Trophoblast cell (in vitro differentiated cells and primary cell): ENCODE results near the gene ZNF831.

Source experiments
- DNase-seq, 2 donors: peaks; one replicate each; pipeline ENCODE4 v3.0.0-alpha.2; 2016
- H2AFZ ChIP-seq: 2 replicates; pipeline ENCODE4 v1.6.1; 2013; ENCODE audit warnings: low read length, moderate library complexity, mild to moderate bottlenecking; ENCODE audit not compliant: insufficient read depth, poor library complexity
- H2AK5ac ChIP-seq: 2 replicates; pipeline ENCODE4 v1.6.1; 2013; ENCODE audit warnings: mild to moderate bottlenecking, low read length
- H2BK120ac ChIP-seq: 2 replicates; pipeline ENCODE4 v1.6.1; 2013; ENCODE audit warnings: low read length, mild to moderate bottlenecking, moderate library complexity; ENCODE audit not compliant: insufficient read depth, poor library complexity
- H2BK12ac ChIP-seq: 2 replicates; pipeline ENCODE4 v1.6.1; 2013; ENCODE audit warnings: mild to moderate bottlenecking, low read length, moderate library complexity
- H2BK5ac ChIP-seq: 2 replicates; pipeline ENCODE4 v1.6.1; 2013; ENCODE audit warnings: low read length, low read depth, moderate library complexity, mild to moderate bottlenecking; ENCODE audit not compliant: poor library complexity
- H3K14ac ChIP-seq: 2 replicates; pipeline ENCODE4 v1.6.1; 2013; ENCODE audit warnings: mild to moderate bottlenecking, low read length
- H3K18ac ChIP-seq: 2 replicates; pipeline ENCODE4 v1.6.1; 2013; ENCODE audit warnings: mild to moderate bottlenecking, low read length
- H3K23ac ChIP-seq: 2 replicates; pipeline ENCODE4 v1.6.1; 2013; ENCODE audit warnings: low read length
- H3K27ac ChIP-seq: 2 replicates; pipeline ENCODE4 v1.5.1; 2013; ENCODE audit warnings: low read depth, mild to moderate bottlenecking, inconsistent platforms, low read length, moderate library complexity
- H3K27me3 ChIP-seq: 2 replicates; pipeline ENCODE4 v1.6.1; 2013; ENCODE audit warnings: inconsistent platforms, mild to moderate bottlenecking, low read length, moderate library complexity; ENCODE audit not compliant: insufficient read depth
- H3K36me3 ChIP-seq, 2 experiments: 1 replicate in 1 of 2; 2 replicates in 1 of 2; pipeline ENCODE4 v1.6.1; 2013; ENCODE audit warnings: low read length in 2 of 2, mild to moderate bottlenecking in 2 of 2, moderate library complexity in 1 of 2; ENCODE audit not compliant: insufficient read depth in 2 of 2, control insufficient read depth in 1 of 2
- H3K4ac ChIP-seq: 2 replicates; pipeline ENCODE4 v1.6.1; 2013; ENCODE audit warnings: low read depth, mild to moderate bottlenecking, low read length, moderate library complexity
- H3K4me1 ChIP-seq, 2 experiments: 1 replicate in 1 of 2; 2 replicates in 1 of 2; pipeline ENCODE4 v1.6.1; 2013; ENCODE audit warnings: low read length in 2 of 2, mild to moderate bottlenecking in 2 of 2, moderate library complexity in 1 of 2; ENCODE audit not compliant: insufficient read depth in 2 of 2, control insufficient read depth in 1 of 2
- H3K4me2 ChIP-seq: 2 replicates; pipeline ENCODE4 v1.6.1; 2013; ENCODE audit warnings: inconsistent platforms, mild to moderate bottlenecking, low read length, moderate library complexity
- H3K4me3 ChIP-seq: 2 replicates; pipeline ENCODE4 v1.5.1; 2013; ENCODE audit warnings: mild to moderate bottlenecking, low read depth, low read length, inconsistent platforms
- H3K79me1 ChIP-seq: one replicate; pipeline ENCODE4 v1.6.1; 2013; ENCODE audit warnings: low read length
- H3K79me2 ChIP-seq: 2 replicates; pipeline ENCODE4 v1.6.1; 2013; ENCODE audit warnings: low read length, mild to moderate bottlenecking; ENCODE audit not compliant: control insufficient read depth, insufficient read depth, poor library complexity
- H3K9ac ChIP-seq: 2 replicates; pipeline ENCODE4 v1.6.1; 2013; ENCODE audit warnings: mild to moderate bottlenecking, low read length
- H3K9me3 ChIP-seq: 2 replicates; pipeline ENCODE4 v1.6.1; 2013; ENCODE audit warnings: low read depth, mild to moderate bottlenecking, control low read depth, inconsistent platforms, low read length; ENCODE audit not compliant: insufficient read depth
- H4K12ac ChIP-seq: 2 replicates; pipeline ENCODE4 v1.6.1; 2013; ENCODE audit warnings: low read depth, mild to moderate bottlenecking, low read length, moderate library complexity
- H4K8ac ChIP-seq: 2 replicates; pipeline ENCODE4 v1.6.1; 2013; ENCODE audit warnings: low read depth, mild to moderate bottlenecking, low read length, moderate library complexity
- H4K91ac ChIP-seq: one replicate; pipeline ENCODE4 v1.6.1; 2013; ENCODE audit warnings: low read depth, mild to moderate bottlenecking, low read length, moderate library complexity
- WGBS: extraction: QIAGEN DNeasy Blood & Tissue Kit; methylation state at CpG from one replicate; pipeline ENCODE4 v1.1.7; 2013; ENCODE audit warnings: missing lambda C conversion rate; ENCODE audit not compliant: insufficient read length, insufficient coverage; ENCODE audit errors: extremely low coverage; 5-methylcytosine and 5-hydroxymethylcytosine counted together

ZNF831 gene

GRCh38 chr20:59170406-59171349 lies 7.1 kb downstream of the ZNF831 start:
- Histone ChIP-seq H3K79me1 (no peaks in the 10 kb centered on the region), H4K91ac (no peak overlapping the region), H3K4me3 (peak overlapping the region; percentile 20), H3K79me2 (no peaks in the 10 kb centered on the region), H3K27me3 (no peaks in the 10 kb centered on the region), H2BK120ac (no peak overlapping the region), H2BK12ac (no peak overlapping the region), H3K9ac (no peak overlapping the region), H4K8ac (no peak overlapping the region), H2AFZ (no peak overlapping the region), H3K23ac (no peak overlapping the region), H3K27ac (no peak overlapping the region), H3K4me2 (no peak overlapping the region), H2BK5ac (no peak overlapping the region), H3K4ac (no peak overlapping the region), H3K18ac (no peak overlapping the region), H3K14ac (no peak overlapping the region), H3K4me1 (no peaks in the 10 kb centered on the region), H4K12ac (no peak overlapping the region), H3K36me3 (no peaks in the 10 kb centered on the region), H2AK5ac (no peak overlapping the region), H3K9me3 (peaks cover 1% of the 10 kb centered on the region)
- peak; percentile 43 to 89 for DNase-seq
- WGBS, result no CpG with 5 or more reads among the region's 6 CpGs

DNA sequence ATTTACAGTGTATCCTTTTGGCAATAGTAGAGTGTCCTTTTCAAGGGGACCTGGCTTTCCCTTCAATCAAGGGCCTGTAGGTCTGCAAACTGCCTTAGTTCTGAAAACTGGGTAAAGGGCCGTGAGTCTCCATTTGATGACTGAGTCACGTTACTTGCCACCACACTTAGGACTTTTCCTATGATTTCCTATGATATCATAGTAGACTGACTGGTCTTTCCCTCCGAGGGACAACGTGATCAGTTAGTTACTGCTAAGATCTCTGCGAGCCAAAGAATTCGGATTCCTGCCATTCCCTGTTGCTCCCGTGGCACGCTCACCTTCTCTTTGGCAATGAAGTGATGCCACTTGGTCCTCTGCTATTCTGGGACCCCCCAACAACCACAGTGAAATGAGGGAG lies 8.4 kb downstream of the ZNF831 start:
- peaks cover 1% of the 10 kb centered on the region for H3K9me3 ChIP-seq
- no peak overlapping the region for H3K27ac ChIP-seq
- no peak overlapping the region for H3K4me2 ChIP-seq
- no peak overlapping the region for H4K8ac ChIP-seq
- H2BK5ac ChIP-seq, result no peak overlapping the region
- H3K79me1 ChIP-seq, result no peaks in the 10 kb centered on the region
- peak; percentile 64 to 92 for DNase-seq
- no peak overlapping the region for H3K4ac ChIP-seq
- H4K12ac ChIP-seq, result no peak overlapping the region
- H2AFZ ChIP-seq, result no peak overlapping the region
- no peaks in the 10 kb centered on the region for H3K36me3 ChIP-seq
- no peaks in the 10 kb centered on the region for H3K27me3 ChIP-seq
- no peak overlapping the region for H2AK5ac ChIP-seq
- H3K4me1 ChIP-seq, result no peaks in the 10 kb centered on the region
- H2BK12ac ChIP-seq, result no peak overlapping the region
- no peak overlapping the region for H3K14ac ChIP-seq
- no peaks in the 10 kb centered on the region for H3K79me2 ChIP-seq
- no peak overlapping the region for H3K4me3 ChIP-seq
- H4K91ac ChIP-seq, result no peak overlapping the region
- WGBS, result no CpG with 5 or more reads among the region's 8 CpGs
- no peak overlapping the region for H3K18ac ChIP-seq
- H3K9ac ChIP-seq, result no peak overlapping the region
- no peak overlapping the region for H3K23ac ChIP-seq
- H2BK120ac ChIP-seq, result no peak overlapping the region

DNA sequence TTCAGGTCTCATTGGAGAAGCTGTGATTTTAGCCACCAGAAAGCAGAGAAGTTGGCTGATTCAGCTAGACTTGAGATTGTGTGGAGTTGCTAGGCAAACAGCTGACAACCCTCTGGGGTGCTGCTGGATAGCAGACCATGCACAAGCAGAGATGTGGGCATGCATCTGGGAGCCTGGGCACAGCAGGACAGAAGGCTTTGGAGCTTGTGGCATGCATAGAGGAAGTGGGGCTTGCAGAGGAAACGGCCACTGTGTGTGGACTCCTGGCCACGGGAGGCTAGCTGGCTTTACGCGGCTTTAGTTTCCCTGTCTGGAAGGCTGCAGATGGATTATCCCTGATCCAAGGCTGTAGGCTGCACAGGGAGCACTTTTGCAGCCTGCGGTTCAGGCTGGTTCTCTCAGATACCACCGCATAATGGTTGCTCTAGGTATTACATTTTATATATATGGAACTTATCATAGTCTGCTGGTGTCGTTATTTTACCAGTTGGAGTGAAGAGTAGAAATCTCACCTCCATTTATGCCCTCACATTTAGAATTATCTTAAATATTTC lies 10.4 kb downstream of the ZNF831 start:
- Histone ChIP-seq H3K4me2 (no peak overlapping the region), H3K9me3 (peaks cover 1% of the 10 kb centered on the region), H3K4me1 (no peaks in the 10 kb centered on the region), H3K79me2 (no peaks in the 10 kb centered on the region), H3K9ac (no peak overlapping the region), H4K12ac (no peak overlapping the region), H2AK5ac (no peak overlapping the region), H2BK12ac (no peak overlapping the region), H4K8ac (no peak overlapping the region), H3K27ac (no peak overlapping the region), H3K23ac (no peak overlapping the region), H3K18ac (no peak overlapping the region), H4K91ac (no peak overlapping the region), H3K4me3 (no peak overlapping the region), H3K4ac (no peak overlapping the region), H2BK120ac (no peak overlapping the region), H3K79me1 (no peaks in the 10 kb centered on the region), H2AFZ (no peak overlapping the region), H2BK5ac (no peak overlapping the region), H3K27me3 (no peaks in the 10 kb centered on the region), H3K14ac (no peak overlapping the region), H3K36me3 (no peaks in the 10 kb centered on the region)
- no peak for DNase-seq
- no CpG with 5 or more reads among the region's 7 CpGs for WGBS

DNA sequence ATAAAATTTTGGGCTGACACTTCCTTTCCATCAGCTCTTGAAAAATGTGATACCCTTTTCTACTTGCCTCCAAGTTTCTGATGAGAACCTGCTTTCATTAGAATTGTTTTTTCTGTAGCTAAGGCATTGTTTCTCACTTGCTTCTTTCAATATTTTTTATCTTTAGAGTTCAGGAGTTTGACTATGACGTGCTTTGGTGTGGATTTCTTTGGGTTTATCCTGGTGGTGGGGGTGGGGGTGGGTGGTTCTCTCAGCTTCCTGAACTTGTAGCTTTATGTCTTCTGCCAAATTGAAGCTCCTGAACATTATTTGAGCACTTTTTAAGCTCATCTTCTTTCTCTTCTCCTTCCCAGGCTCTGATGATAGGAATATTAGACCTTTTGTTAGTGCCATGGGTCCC lies 11.4 kb downstream of the ZNF831 start:
- H2AK5ac ChIP-seq, result no peak overlapping the region
- no peak overlapping the region for H2BK12ac ChIP-seq
- no peak overlapping the region for H3K14ac ChIP-seq
- no peak overlapping the region for H3K23ac ChIP-seq
- no peak overlapping the region for H3K27ac ChIP-seq
- H3K4me1 ChIP-seq, result no peaks in the 10 kb centered on the region
- no peak overlapping the region for H3K18ac ChIP-seq
- H4K12ac ChIP-seq, result no peak overlapping the region
- H3K9ac ChIP-seq, result no peak overlapping the region
- no peaks in the 10 kb centered on the region for H3K27me3 ChIP-seq
- no peak for DNase-seq
- peaks cover 1% of the 10 kb centered on the region for H3K9me3 ChIP-seq
- no peak overlapping the region for H2AFZ ChIP-seq
- no peaks in the 10 kb centered on the region for H3K36me3 ChIP-seq
- no peak overlapping the region for H2BK5ac ChIP-seq
- no peak overlapping the region for H4K8ac ChIP-seq
- no peak overlapping the region for H3K4ac ChIP-seq
- no peaks in the 10 kb centered on the region for H3K79me2 ChIP-seq
- no CpG with 5 or more reads among the region's 1 CpG for WGBS
- no peaks in the 10 kb centered on the region for H3K79me1 ChIP-seq
- H3K4me2 ChIP-seq, result no peak overlapping the region
- no peak overlapping the region for H4K91ac ChIP-seq
- H3K4me3 ChIP-seq, result no peak overlapping the region
- no peak overlapping the region for H2BK120ac ChIP-seq
